Activated naive CD4-positive, alpha-beta T cell treated with anti-CD3 and anti-CD28 coated beads, Interleukin-2, amount 10 ng/mL, durations not matched to agents 7 days and 5 days (primary cell): ENCODE data around the gene H6PD.

ENCODE experiments used
- CTCF ChIA-PET: fragments of 350-600 bp; sonication (Branson Sonifier 250); formaldehyde crosslinking; loops from one replicate; lab custom pipeline; 2021; ENCODE audit warnings: antibody characterized with exemption; lab: Charles Lee
- DNase-seq: peaks from one replicate; pipeline ENCODE4 v3.0.0-alpha.2; 2020
- H3K27ac Mint-ChIP-seq: one replicate; pipeline ENCODE4 v1.8.0; 2021; ENCODE audit warnings: mild to moderate bottlenecking, moderate library complexity, mixed read lengths
- H3K27me3 Mint-ChIP-seq: one replicate; pipeline ENCODE4 v1.8.0; 2021; ENCODE audit warnings: mild to moderate bottlenecking, mixed read lengths
- H3K36me3 Mint-ChIP-seq: one replicate; pipeline ENCODE4 v1.8.0; 2021; ENCODE audit warnings: mixed read lengths
- H3K4me1 Mint-ChIP-seq: one replicate; pipeline ENCODE4 v1.8.0; 2021; ENCODE audit warnings: mixed read lengths
- H3K4me3 Mint-ChIP-seq: one replicate; pipeline ENCODE4 v1.8.0; 2021; ENCODE audit warnings: mild to moderate bottlenecking, moderate library complexity, mixed read lengths
- H3K9me3 Mint-ChIP-seq: one replicate; pipeline ENCODE4 v1.8.0; 2021; ENCODE audit warnings: mixed read lengths

Gene H6PD

GRCh38 chr1:9275567-9276034 is 41.0 kb downstream of the H6PD start:
- Mint-ChIP-seq H3K27ac (peak overlapping the region; percentile 7), H3K9me3 (peaks cover 3% of the 10 kb centered on the region), H3K27me3 (peaks cover 28% of the 10 kb centered on the region), H3K4me1 (peaks cover 33% of the 10 kb centered on the region), H3K4me3 (no peak overlapping the region), H3K36me3 (no peaks in the 10 kb centered on the region)
- DNase-seq: peak; percentile 72
- CTCF ChIA-PET: interaction anchor here (0.8 to 1.3 kb wide), 7 partner anchors 9 to 215 kb away, joined by 3 to 8 read pairs (median 5); no protein-coding TSS in a partner anchor

DNA sequence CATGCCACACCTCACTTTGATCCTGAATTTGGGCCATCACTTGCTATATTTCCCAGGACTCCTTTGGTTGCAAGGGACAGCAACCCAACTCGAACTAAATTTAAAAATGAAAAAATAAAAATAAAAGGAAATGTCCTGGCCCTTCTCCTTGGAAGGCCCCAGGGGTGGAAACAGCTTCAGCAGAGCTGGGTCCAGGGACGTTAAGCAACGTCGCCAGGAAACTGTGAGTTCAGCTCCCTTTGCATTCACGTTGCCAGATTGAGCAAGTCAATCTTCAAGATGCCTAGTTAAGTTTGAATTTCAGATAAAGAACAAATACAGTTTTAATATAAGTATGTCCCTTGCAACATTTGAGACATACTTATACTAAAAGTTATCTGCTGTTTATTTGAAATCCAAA is 43.5 kb downstream of the H6PD start:
- Mint-ChIP-seq H3K9me3 (peaks cover 3% of the 10 kb centered on the region), H3K36me3 (peaks cover 4% of the 10 kb centered on the region), H3K4me3 (no peak overlapping the region), H3K27ac (no peak overlapping the region), H3K27me3 (peaks cover 44% of the 10 kb centered on the region), H3K4me1 (peaks cover 55% of the 10 kb centered on the region)
- DNase-seq: no peak
- CTCF ChIA-PET: interaction anchor here (1.1 to 2.4 kb wide), 3 partner anchors 10 to 213 kb away, joined by 3 to 6 read pairs (median 5); no protein-coding TSS in a partner anchor

GRCh38 chr1:9278585-9279153 is 44.1 kb downstream of the H6PD start:
- H3K36me3 Mint-ChIP-seq: peaks cover 9% of the 10 kb centered on the region
- peaks cover 4% of the 10 kb centered on the region for H3K9me3 Mint-ChIP-seq
- no peak overlapping the region for H3K4me3 Mint-ChIP-seq
- no peak overlapping the region for H3K27ac Mint-ChIP-seq
- no peak for DNase-seq
- peaks cover 61% of the 10 kb centered on the region for H3K4me1 Mint-ChIP-seq
- peaks cover 44% of the 10 kb centered on the region for H3K27me3 Mint-ChIP-seq
- CTCF ChIA-PET: interaction anchor here (1.1 to 2.4 kb wide), 4 partner anchors 10 to 212 kb away, joined by 3 to 6 read pairs (median 5); no protein-coding TSS in a partner anchor

DNA sequence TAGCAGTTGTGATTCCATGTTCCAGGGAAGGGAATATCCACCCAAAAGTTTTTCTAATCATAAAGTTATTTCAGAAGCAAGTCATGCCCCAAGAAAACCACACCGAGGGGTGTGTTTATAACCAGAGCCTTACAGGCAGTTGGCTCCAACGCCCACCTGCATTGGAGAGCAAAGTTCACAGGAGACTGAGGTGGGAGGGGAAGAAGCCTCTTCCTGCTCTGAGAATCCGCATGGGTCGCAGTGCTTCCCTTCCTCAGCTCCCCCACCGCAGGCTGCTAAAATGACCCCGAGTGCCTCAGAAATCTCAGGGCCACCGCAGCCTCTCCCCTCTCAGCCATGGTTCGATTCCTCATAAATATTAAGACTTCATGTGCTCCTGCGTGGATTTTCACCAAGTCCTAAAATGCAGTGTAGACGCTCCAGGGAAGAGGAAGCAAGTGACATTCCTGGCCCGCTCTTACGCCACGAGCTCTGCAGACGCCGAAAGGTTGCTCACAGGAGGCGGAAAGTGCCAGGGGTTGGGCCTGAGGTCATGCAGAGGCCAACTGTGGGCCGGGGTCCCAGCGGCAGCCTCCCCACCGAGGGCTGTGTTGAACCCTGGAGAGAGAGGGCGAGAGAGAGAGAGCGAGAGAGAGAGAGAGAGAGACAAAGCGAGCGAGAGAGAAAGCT is 44.7 kb downstream of the H6PD start:
- no peak overlapping the region for H3K4me3 Mint-ChIP-seq
- peaks cover 10% of the 10 kb centered on the region for H3K9me3 Mint-ChIP-seq
- no peak for DNase-seq
- CTCF ChIA-PET: interaction anchor here (1.1 to 2.5 kb wide), 3 partner anchors 10 to 212 kb away, joined by 3 to 9 read pairs (median 5); no protein-coding TSS in a partner anchor
- peaks cover 44% of the 10 kb centered on the region for H3K27me3 Mint-ChIP-seq
- peaks cover 67% of the 10 kb centered on the region for H3K4me1 Mint-ChIP-seq
- peaks cover 16% of the 10 kb centered on the region for H3K36me3 Mint-ChIP-seq
- no peak overlapping the region for H3K27ac Mint-ChIP-seq

DNA sequence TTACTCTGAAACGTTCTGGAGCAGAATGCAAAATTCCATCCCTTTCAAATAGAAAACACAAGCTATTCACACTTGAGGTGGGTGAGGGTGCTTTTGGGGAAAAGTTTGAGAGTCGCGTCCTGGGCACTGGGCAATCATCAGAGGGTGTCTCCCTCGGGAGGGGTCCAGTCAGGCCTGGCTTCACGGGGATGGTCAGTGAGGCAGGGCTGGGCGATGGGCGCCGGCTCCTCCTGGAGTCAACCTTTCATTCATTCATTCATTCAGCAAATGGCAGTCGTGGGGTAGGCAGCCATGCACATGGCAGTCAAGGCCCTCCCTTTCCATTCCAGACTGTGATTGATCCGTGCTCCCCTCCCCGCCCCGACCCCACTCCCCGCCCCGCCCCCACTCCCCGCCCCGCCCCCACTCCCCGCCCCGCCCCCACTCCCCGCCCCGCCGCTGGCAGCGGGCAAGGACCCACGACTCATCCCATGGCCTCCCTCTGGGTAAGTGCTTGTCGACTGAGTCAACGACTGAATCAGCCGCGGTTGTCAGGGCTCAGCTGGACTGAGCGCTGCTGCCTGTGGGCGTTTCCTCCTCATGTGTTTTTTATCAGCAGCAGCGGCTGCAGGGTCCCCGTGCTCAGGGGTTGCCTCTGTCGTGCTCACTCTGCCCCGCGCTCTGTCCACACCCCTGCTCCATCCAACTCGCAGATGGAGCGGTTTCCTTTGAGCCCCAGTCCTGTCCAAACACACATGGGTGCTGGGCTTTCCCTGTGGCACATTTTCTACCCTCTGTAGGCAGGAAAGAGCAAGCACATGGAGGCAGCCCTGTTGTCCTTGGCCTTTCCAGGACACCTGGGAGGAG is 45.7 kb downstream of the H6PD start:
- Mint-ChIP-seq H3K36me3 (peaks cover 17% of the 10 kb centered on the region), H3K4me1 (peaks cover 72% of the 10 kb centered on the region), H3K27me3 (peaks cover 39% of the 10 kb centered on the region), H3K4me3 (no peak overlapping the region), H3K27ac (peak overlapping the region; percentile 25), H3K9me3 (peaks cover 17% of the 10 kb centered on the region)
- peak; percentile 50 for DNase-seq
- CTCF ChIA-PET: interaction anchor here (0.5 to 2.5 kb wide), 3 partner anchors 9 to 523 kb away, joined by 3 to 9 read pairs (median 5); no protein-coding TSS in a partner anchor

DNA sequence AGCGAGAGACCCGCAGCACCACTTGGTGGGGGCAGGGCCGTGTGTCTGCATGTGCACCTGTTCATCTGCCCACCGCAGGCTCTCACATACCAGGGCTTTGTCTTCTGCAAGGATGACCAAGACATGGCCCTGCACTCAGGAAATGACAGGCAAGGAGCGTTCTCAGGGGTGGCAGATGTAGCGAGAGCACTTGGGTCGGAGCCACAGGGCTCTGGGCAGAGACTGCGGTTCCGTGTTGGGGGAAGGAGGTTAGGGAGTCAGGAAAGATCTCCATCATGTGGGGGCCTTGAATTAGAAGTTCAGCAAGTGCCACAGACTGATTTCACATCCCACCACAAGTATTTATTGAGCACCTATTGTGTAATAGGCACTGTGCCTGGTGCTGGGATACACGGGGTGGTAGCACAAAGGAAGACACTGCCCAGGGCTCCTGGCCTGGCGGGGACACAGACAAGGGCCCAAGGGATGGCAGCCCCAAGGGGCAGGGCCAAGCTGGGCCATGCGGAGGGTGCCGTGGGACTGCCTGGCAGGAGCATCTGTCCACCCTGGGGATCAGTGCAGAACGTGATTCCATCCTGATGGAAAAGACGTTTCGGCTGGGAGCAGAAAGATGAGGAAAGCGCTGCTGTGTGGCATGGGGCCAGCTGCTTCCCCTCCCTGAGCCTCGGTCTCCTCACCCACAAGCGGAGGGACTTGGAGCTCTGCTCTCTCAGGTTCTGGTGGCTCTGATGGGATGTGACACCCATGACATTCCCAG is 46.7 kb downstream of the H6PD start:
- CTCF ChIA-PET: interaction anchor here (0.8 to 3.8 kb wide), 5 partner anchors 11 to 209 kb away, joined by 3 to 15 read pairs (median 3); partner anchors contain the start of gene SPSB1
- Mint-ChIP-seq H3K27me3 (peaks cover 32% of the 10 kb centered on the region), H3K9me3 (peaks cover 25% of the 10 kb centered on the region), H3K4me1 (peaks cover 70% of the 10 kb centered on the region), H3K4me3 (no peak overlapping the region), H3K27ac (no peak overlapping the region), H3K36me3 (peaks cover 18% of the 10 kb centered on the region)
- no peak for DNase-seq

DNA sequence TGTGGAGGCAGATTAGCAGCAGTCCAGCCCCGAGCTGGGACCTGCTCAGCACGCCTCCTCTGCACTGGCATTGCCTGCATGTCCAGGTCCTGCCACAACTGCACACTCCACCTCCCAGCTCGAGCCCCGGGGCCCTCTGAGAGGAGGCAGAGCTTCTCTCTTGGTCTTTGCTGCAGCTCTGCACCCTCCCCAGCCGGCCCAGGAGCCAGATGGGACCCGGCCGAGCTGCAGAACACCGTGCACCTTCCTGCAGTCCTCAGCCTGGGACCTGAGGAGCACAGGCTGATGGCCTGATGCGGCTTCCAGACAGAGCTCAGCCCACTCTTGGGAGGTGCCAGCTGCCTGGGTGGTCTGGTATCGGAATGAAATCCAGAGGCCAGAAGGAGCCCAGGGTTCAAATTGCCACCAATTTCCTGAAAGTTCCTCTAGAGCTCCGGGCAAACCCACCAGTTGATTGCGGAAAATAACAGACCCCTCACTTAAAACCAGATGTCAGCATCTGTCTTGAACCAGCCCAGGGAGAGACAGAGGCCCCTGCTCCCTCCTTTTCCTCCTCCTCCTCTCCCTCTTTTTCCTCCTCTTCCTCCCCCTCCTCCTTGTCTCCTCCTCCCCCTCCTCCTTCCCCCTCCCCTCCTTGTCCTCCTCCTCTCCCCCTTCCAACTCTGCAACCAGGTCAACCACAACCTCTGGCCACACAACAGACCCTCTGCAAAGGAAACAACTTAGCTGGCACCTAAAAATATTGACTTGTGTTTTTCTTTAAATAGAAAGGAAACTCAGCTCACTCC is 47.5 kb downstream of the H6PD start:
- Mint-ChIP-seq H3K27me3 (peaks cover 32% of the 10 kb centered on the region), H3K36me3 (peaks cover 23% of the 10 kb centered on the region), H3K9me3 (peaks cover 32% of the 10 kb centered on the region), H3K4me1 (peaks cover 75% of the 10 kb centered on the region), H3K27ac (no peak overlapping the region), H3K4me3 (no peak overlapping the region)
- CTCF ChIA-PET: interaction anchor here (0.8 to 3.8 kb wide), 5 partner anchors 10 to 209 kb away, joined by 3 to 15 read pairs (median 3); partner anchors contain the start of gene SPSB1
- DNase-seq: no peak

- Mint-ChIP-seq H3K4me3 (no peak overlapping the region), H3K27ac (peak overlapping the region; percentile 87), H3K27me3 (peaks cover 37% of the 10 kb centered on the region), H3K9me3 (peaks cover 37% of the 10 kb centered on the region), H3K4me1 (peaks cover 75% of the 10 kb centered on the region), H3K36me3 (peaks cover 23% of the 10 kb centered on the region)
- DNase-seq: no peak
- CTCF ChIA-PET: interaction anchor here (0.9 to 3.8 kb wide), 2 partner anchors 15 to 80 kb away, joined by 3 to 15 read pairs; no protein-coding TSS in a partner anchor
Measured at GRCh38 chr1:9282696-9282955, 48.1 kb downstream of the H6PD start.

- Mint-ChIP-seq H3K4me3 (peak overlapping the region; percentile 18), H3K9me3 (peaks cover 45% of the 10 kb centered on the region), H3K4me1 (peaks cover 72% of the 10 kb centered on the region), H3K27ac (peak overlapping the region; percentile 87), H3K27me3 (peaks cover 43% of the 10 kb centered on the region), H3K36me3 (peaks cover 28% of the 10 kb centered on the region)
- peak; percentile 50 for DNase-seq
- CTCF ChIA-PET: interaction anchor here (1.2 to 3.8 kb wide), 3 partner anchors 8 to 172 kb away, joined by 3 to 15 read pairs (median 5); no protein-coding TSS in a partner anchor
Measured at GRCh38 chr1:9284061-9284460, 49.5 kb downstream of the H6PD start.

GRCh38 chr1:9286556-9286955 is 52.0 kb downstream of the H6PD start:
- H3K27ac Mint-ChIP-seq: peak overlapping the region; percentile 1
- no peak for DNase-seq
- CTCF ChIA-PET: interaction anchor here (1.4 to 1.5 kb wide), 2 partner anchors 169 to 203 kb away, joined by 6 to 9 read pairs; no protein-coding TSS in a partner anchor
- H3K36me3 Mint-ChIP-seq: peaks cover 28% of the 10 kb centered on the region
- H3K27me3 Mint-ChIP-seq: peaks cover 22% of the 10 kb centered on the region
- H3K9me3 Mint-ChIP-seq: peaks cover 45% of the 10 kb centered on the region
- H3K4me3 Mint-ChIP-seq: no peak overlapping the region
- H3K4me1 Mint-ChIP-seq: peaks cover 58% of the 10 kb centered on the region

GRCh38 chr1:9289090-9289534 is 54.5 kb downstream of the H6PD start:
- no peak overlapping the region for H3K27ac Mint-ChIP-seq
- H3K4me1 Mint-ChIP-seq: peaks cover 34% of the 10 kb centered on the region
- DNase-seq: peak; percentile 90
- CTCF ChIA-PET: interaction anchor here (0.6 to 4.1 kb wide), 23 partner anchors 9 to 326 kb away, joined by 3 to 122 read pairs (median 5); no protein-coding TSS in a partner anchor
- peaks cover 40% of the 10 kb centered on the region for H3K9me3 Mint-ChIP-seq
- H3K4me3 Mint-ChIP-seq: no peak overlapping the region
- H3K27me3 Mint-ChIP-seq: peaks cover 27% of the 10 kb centered on the region
- H3K36me3 Mint-ChIP-seq: peaks cover 14% of the 10 kb centered on the region

DNA sequence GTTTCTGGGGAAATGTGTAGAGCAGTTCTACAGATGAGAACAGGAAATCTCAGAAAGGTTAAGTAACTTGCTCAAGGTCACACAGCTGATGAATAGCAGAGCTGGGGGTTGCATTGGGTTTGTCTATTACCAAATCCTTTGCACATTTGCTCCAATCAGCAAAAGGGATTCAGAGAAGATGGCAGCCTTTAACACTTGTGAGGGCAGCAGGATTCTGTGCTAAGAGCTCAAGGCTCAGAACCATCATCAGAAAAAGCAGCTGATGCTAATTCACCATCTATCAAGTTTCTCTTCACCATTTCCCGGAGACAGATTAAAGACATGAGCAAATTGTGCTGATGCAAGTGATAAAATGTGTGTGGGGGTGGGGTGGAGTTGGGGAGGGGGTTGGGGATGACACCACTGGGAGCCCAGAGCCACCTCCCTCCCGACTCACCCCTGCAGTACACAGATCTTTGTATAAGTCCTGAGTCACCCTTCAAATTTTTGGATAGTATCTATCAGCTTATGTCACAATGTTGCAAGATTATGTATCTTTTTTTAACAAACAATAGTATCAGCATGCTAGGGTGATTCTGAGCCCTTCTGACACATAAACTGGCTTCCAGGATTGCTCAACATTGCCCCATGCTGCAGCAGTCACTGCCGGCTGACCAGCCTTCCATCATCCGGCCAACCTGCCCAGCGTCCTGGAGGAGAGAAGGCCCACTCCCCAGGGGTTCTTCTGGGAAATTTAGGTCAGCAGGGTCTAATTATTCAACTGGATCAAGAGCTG is 55.3 kb downstream of the H6PD start:
- peaks cover 27% of the 10 kb centered on the region for H3K27me3 Mint-ChIP-seq
- CTCF ChIA-PET: interaction anchor here (0.8 to 4.1 kb wide), 23 partner anchors 10 to 325 kb away, joined by 3 to 122 read pairs (median 5); no protein-coding TSS in a partner anchor
- peaks cover 35% of the 10 kb centered on the region for H3K9me3 Mint-ChIP-seq
- peaks cover 27% of the 10 kb centered on the region for H3K4me1 Mint-ChIP-seq
- DNase-seq: no peak
- H3K4me3 Mint-ChIP-seq: no peak overlapping the region
- H3K27ac Mint-ChIP-seq: no peak overlapping the region
- peaks cover 11% of the 10 kb centered on the region for H3K36me3 Mint-ChIP-seq
